ENCODE results near the gene SPATA2. TPM values are rescaled to one million over a fixed set of nuclear protein-coding genes. Genes with fewer than 3 reads are reported as not detected.

The SPATA2 gene
- total RNA-seq, 1 experiment from 2014 or later: 29.0 TPM

GRCh38 chr20:49936153-49937026, 21.1 kb upstream of the SPATA2 start, which contains the start of gene RNF114:
RNF114 (plus strand) TSS chr20:49936397; CDS start chr20:49936413, 16 bp downstream.
- H3K9me3 ChIP-seq: no peaks in the 10 kb centered on the region
- intact Hi-C loops (cut with micrococcal nuclease; ENCODE audit: unreplicated experiment): loop anchor here (1.0 to 2.0 kb wide), 2 partner anchors 20 to 40 kb away; no protein-coding TSS in a partner anchor
- no peaks in the 10 kb centered on the region for H3K27me3 ChIP-seq (replicated peaks; ENCODE audit: control insufficient read depth, insufficient read depth, low read length)
- H3K27me3 Mint-ChIP-seq (ENCODE audit: insufficient read depth, unreplicated experiment): no peaks in the 10 kb centered on the region
- CTCF ChIA-PET: interaction anchor here (0.9 to 3.7 kb wide), 8 partner anchors 9 to 326 kb away, joined by 3 to 33 read pairs (median 7); partner anchors contain the start of gene SPATA2
- H3K9me3 Mint-ChIP-seq (ENCODE audit: unreplicated experiment): no peaks in the 10 kb centered on the region
- H3K4me3 Mint-ChIP-seq (ENCODE audit: unreplicated experiment): peak within 1 kb of the TSS; percentile 93
- DNase-seq: peak; percentile 94 to 98
- H3K27ac Mint-ChIP-seq (ENCODE audit: unreplicated experiment): peak within 1 kb of the TSS; percentile 91
- H3K36me3 ChIP-seq (ENCODE audit: control insufficient read depth, insufficient read depth, low read length): peaks cover 4% of the 10 kb centered on the region; the same call in 1 of the 2 replicates
- peaks cover 38% of the 10 kb centered on the region for H3K4me1 Mint-ChIP-seq (ENCODE audit: low read depth, unreplicated experiment)
- POLR2A ChIA-PET: interaction anchor here (0.5 to 4.4 kb wide), 13 partner anchors 9 to 994 kb away, joined by 3 to 123 read pairs (median 4); partner anchors contain the start of gene SPATA2
- H3K4me3 ChIP-seq (ENCODE audit: low read depth, low read length): peak within 1 kb of the TSS; percentile 87
- peaks cover 46% of the 10 kb centered on the region for H3K36me3 Mint-ChIP-seq (ENCODE audit: insufficient read depth, unreplicated experiment)
- H3K4me1 ChIP-seq: peaks cover 32% of the 10 kb centered on the region
- peak in 1 of 2 experiments; percentile 11 for TF ChIP-seq CTCF (IDR thresholded peaks at IDR 0.05; ENCODE audit: insufficient read depth in 1 of 2, low read depth in 1 of 2, low read length in 1 of 2, severe bottlenecking in 1 of 2, unreplicated experiment in 1 of 2)
- no TSS peak for BruUV-seq (replicated peaks)

GRCh38 chr20:49935746-49936152, 20.4 kb upstream of the SPATA2 start:
- H3K36me3 Mint-ChIP-seq (ENCODE audit: insufficient read depth, unreplicated experiment): peaks cover 40% of the 10 kb centered on the region
- peak overlapping the region; percentile 91 for H3K27ac Mint-ChIP-seq (ENCODE audit: unreplicated experiment)
- H3K9me3 Mint-ChIP-seq (ENCODE audit: unreplicated experiment): no peaks in the 10 kb centered on the region
- TF ChIP-seq CTCF (IDR thresholded peaks at IDR 0.05; ENCODE audit: insufficient read depth in 1 of 2, low read depth in 1 of 2, low read length in 1 of 2, severe bottlenecking in 1 of 2, unreplicated experiment in 1 of 2): no peak
- Histone ChIP-seq H3K4me1 (peaks cover 25% of the 10 kb centered on the region), H3K36me3 (ENCODE audit: control insufficient read depth, insufficient read depth, low read length) (peaks cover 4% of the 10 kb centered on the region; the same call in 1 of the 2 replicates), H3K4me3 (ENCODE audit: low read depth, low read length) (peak overlapping the region; percentile 87), H3K27me3 (replicated peaks; ENCODE audit: control insufficient read depth, insufficient read depth, low read length) (no peaks in the 10 kb centered on the region), H3K9me3 (no peaks in the 10 kb centered on the region)
- H3K4me3 Mint-ChIP-seq (ENCODE audit: unreplicated experiment): peak overlapping the region; percentile 93
- no peak for DNase-seq
- ChIA-PET POLR2A (interaction anchor here (0.5 to 4.4 kb wide), 12 partner anchors 10 to 995 kb away, joined by 3 to 123 read pairs (median 4); partner anchors contain the start of gene SPATA2), CTCF (interaction anchor here (0.7 to 3.7 kb wide), 8 partner anchors 10 to 325 kb away, joined by 3 to 33 read pairs (median 6); partner anchors contain the start of gene SPATA2)
- H3K4me1 Mint-ChIP-seq (ENCODE audit: low read depth, unreplicated experiment): peaks cover 31% of the 10 kb centered on the region
- no TSS peak for BruUV-seq (replicated peaks)
- intact Hi-C loops (cut with micrococcal nuclease; ENCODE audit: unreplicated experiment): loop anchor here (1.0 to 2.0 kb wide), 2 partner anchors 19 to 41 kb away; no protein-coding TSS in a partner anchor
- no peaks in the 10 kb centered on the region for H3K27me3 Mint-ChIP-seq (ENCODE audit: insufficient read depth, unreplicated experiment)

GRCh38 chr20:49929142-49929494, 13.8 kb upstream of the SPATA2 start:
- no peak overlapping the region for H3K4me3 ChIP-seq (ENCODE audit: low read depth, low read length)
- no TSS peak for BruUV-seq (replicated peaks)
- Mint-ChIP-seq H3K4me3 (ENCODE audit: unreplicated experiment) (no peak overlapping the region), H3K36me3 (ENCODE audit: insufficient read depth, unreplicated experiment) (no peaks in the 10 kb centered on the region), H3K9me3 (ENCODE audit: unreplicated experiment) (peaks cover 10% of the 10 kb centered on the region), H3K27ac (ENCODE audit: unreplicated experiment) (no peak overlapping the region), H3K4me1 (ENCODE audit: low read depth, unreplicated experiment) (no peaks in the 10 kb centered on the region), H3K27me3 (ENCODE audit: insufficient read depth, unreplicated experiment) (no peaks in the 10 kb centered on the region)
- no peak for DNase-seq
- TF ChIP-seq CTCF (IDR thresholded peaks at IDR 0.05; ENCODE audit: insufficient read depth in 1 of 2, low read depth in 1 of 2, low read length in 1 of 2, severe bottlenecking in 1 of 2, unreplicated experiment in 1 of 2): no peak
- H3K4me1 ChIP-seq: no peaks in the 10 kb centered on the region
- H3K36me3 ChIP-seq (ENCODE audit: control insufficient read depth, insufficient read depth, low read length): no peaks in the 10 kb centered on the region
- intact Hi-C loops (cut with micrococcal nuclease; ENCODE audit: unreplicated experiment): loop anchor here (2.0 kb wide), 1 partner anchor 28 kb away; no protein-coding TSS in a partner anchor
- ChIA-PET CTCF (interaction anchor here (1.0 to 1.1 kb wide), 2 partner anchors 9 to 13 kb away, joined by 3 to 5 read pairs; no protein-coding TSS in a partner anchor), POLR2A (no interaction called here)
- H3K27me3 ChIP-seq (replicated peaks; ENCODE audit: control insufficient read depth, insufficient read depth, low read length): no peaks in the 10 kb centered on the region
- no peaks in the 10 kb centered on the region for H3K9me3 ChIP-seq

Data from Caco-2 (cell line).